Measurements from ENCODE around the gene PLCE1. TPM values are rescaled to one million over a fixed set of nuclear protein-coding genes. Genes with fewer than 3 reads are reported as not detected.

Gene PLCE1
- total RNA-seq, 1 experiment from 2014 or later = 0.13 TPM

DNA sequence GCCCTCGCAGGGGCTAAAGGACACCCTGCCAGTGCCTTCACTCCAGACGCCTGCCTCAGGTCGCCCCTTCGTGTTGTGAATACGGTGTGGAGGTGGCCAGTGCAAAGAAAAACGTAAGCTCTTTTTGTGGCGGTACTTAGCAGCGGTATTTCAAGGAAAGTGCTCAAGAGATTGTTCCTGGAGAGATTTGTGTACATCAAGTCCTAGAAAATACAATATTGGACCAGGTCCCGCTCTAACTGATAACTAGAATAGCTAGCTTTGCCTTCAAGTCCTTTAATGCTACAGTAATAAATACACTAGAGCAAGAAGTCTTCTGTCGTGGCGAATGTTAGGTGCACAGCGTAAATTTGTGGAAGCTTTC, 689 bp downstream of the PLCE1 start:
- Histone ChIP-seq H3K4me1 (ENCODE audit: insufficient read depth, low read length) (0 out of 2 replicates have a peak, but pooled peaks cover 2% of the 10 kb centered on the region), H3K79me2 (ENCODE audit: insufficient read depth, low read length) (no peaks in the 10 kb centered on the region), H2BK20ac (ENCODE audit: low read depth, low read length, poor library complexity, severe bottlenecking) (no peak overlapping the region), H3K23ac (ENCODE audit: insufficient read length, low read depth, low read length) (no peak overlapping the region), H2BK12ac (ENCODE audit: insufficient read length, low read depth, low read length) (no peak overlapping the region), H4K8ac (replicated peaks; ENCODE audit: insufficient read length, low read depth, low read length) (no peak overlapping the region), H3K4ac (ENCODE audit: low read depth, low read length) (no peak overlapping the region), H3K56ac (ENCODE audit: insufficient read length, low read depth, low read length) (no peak overlapping the region), H3K9ac (ENCODE audit: extremely low read depth, insufficient read length, low read length) (no peak overlapping the region), H3K18ac (ENCODE audit: insufficient read length, low read depth, low read length) (no peak overlapping the region), H3K27ac (ENCODE audit: insufficient read length, low read depth, low read length) (no peak overlapping the region), H3K9me3 (ENCODE audit: control insufficient read depth, low read depth, low read length) (no peaks in the 10 kb centered on the region), H2BK15ac (ENCODE audit: low read depth, low read length) (no peak overlapping the region), H3K79me1 (ENCODE audit: insufficient read depth, low read depth, low read length, poor library complexity, severe bottlenecking) (no peaks in the 10 kb centered on the region), H3T11ph (ENCODE audit: low read length) (no peak overlapping the region), H4K20me1 (ENCODE audit: control insufficient read depth, insufficient read depth, insufficient read length) (no peaks in the 10 kb centered on the region), H3K23me2 (ENCODE audit: insufficient read length, low read depth, low read length, poor library complexity, severe bottlenecking) (peaks cover 6% of the 10 kb centered on the region), H3K27me3 (ENCODE audit: insufficient read depth, low read length) (peaks cover 41% of the 10 kb centered on the region), H2BK120ac (ENCODE audit: low read depth, low read length, poor library complexity, severe bottlenecking) (no peak overlapping the region), H3K14ac (ENCODE audit: insufficient read depth, low read length) (no peak overlapping the region), H2AFZ (ENCODE audit: low read length) (no peak overlapping the region), H4K5ac (ENCODE audit: insufficient read length, low read depth, low read length) (no peak overlapping the region), H2BK5ac (ENCODE audit: insufficient read length, low read length) (no peak overlapping the region), H4K91ac (ENCODE audit: insufficient read length, low read depth, low read length) (no peak overlapping the region), H3K4me2 (ENCODE audit: insufficient read depth, insufficient read length, low read length) (peak overlapping the region; percentile 69), H2AK5ac (ENCODE audit: insufficient read length, low read length) (no peak overlapping the region)
- TF ChIP-seq, protein P1, sequence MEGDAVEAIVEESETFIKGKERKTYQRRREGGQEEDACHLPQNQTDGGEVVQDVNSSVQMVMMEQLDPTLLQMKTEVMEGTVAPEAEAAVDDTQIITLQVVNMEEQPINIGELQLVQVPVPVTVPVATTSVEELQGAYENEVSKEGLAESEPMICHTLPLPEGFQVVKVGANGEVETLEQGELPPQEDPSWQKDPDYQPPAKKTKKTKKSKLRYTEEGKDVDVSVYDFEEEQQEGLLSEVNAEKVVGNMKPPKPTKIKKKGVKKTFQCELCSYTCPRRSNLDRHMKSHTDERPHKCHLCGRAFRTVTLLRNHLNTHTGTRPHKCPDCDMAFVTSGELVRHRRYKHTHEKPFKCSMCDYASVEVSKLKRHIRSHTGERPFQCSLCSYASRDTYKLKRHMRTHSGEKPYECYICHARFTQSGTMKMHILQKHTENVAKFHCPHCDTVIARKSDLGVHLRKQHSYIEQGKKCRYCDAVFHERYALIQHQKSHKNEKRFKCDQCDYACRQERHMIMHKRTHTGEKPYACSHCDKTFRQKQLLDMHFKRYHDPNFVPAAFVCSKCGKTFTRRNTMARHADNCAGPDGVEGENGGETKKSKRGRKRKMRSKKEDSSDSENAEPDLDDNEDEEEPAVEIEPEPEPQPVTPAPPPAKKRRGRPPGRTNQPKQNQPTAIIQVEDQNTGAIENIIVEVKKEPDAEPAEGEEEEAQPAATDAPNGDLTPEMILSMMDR (conservative IDR thresholded peaks at IDR 0.05) = no peak
- Mint-ChIP-seq H3K36me3 (ENCODE audit: insufficient read depth in 1 of 3, low read depth in 3 of 3) (no peaks in the 10 kb centered on the region), H3K9me3 (no peaks in the 10 kb centered on the region; a peak in 2 of 5 replicates), H3K27ac (no peak overlapping the region), H3K4me3 (peak overlapping the region; percentile 57 to 75), H3K4me1 (peaks cover 17 to 21% of the 10 kb centered on the region in 2 experiments), H3K27me3 (ENCODE audit: low read depth) (peaks cover 90% of the 10 kb centered on the region)
- DNase-seq = no peak
- no CpG with 5 or more reads among the region's 12 CpGs for WGBS (ENCODE audit: extremely low coverage, insufficient read length, low lambda C conversion rate)

Measured in H9 (cell line).